ENCODE data around the gene SLC22A17. TPM values are rescaled to one million over a fixed set of nuclear protein-coding genes. Genes with fewer than 3 reads are reported as not detected.

SLC22A17 gene
- total and polyA plus RNA-seq, 9 of the 15 experiments (the other 6 are each of a cell fraction or from before 2014, with no cell fraction given): 0.07 to 0.09 TPM; not detected in 7

- TF ChIP-seq ZNF740 (CRISPR knock-in tag; IDR thresholded peaks at IDR 0.05) (no peak), ZNF740 (tag; IDR thresholded peaks at IDR 0.05) (no peak), PTRF (tag; IDR thresholded peaks at IDR 0.05) (no peak), FOXA1 (IDR thresholded peaks at IDR 0.05; ENCODE audit: borderline replicate concordance) (no peak), ZNF263 (CRISPR knock-in tag; IDR thresholded peaks at IDR 0.05; ENCODE audit: borderline replicate concordance) (0 out of 2 replicates have a peak, but pooled peaks have one; percentile 36), ZFX (CRISPR knock-in tag; IDR thresholded peaks at IDR 0.05) (peak; percentile 73), PPARD (CRISPR knock-in tag; IDR thresholded peaks at IDR 0.05) (no peak), MEF2D (tag; conservative IDR thresholded peaks at IDR 0.05; ENCODE audit: low read depth) (no peak), HEY1 (CRISPR knock-in tag; IDR thresholded peaks at IDR 0.05; ENCODE audit: borderline replicate concordance) (no peak), XRCC3 (IDR thresholded peaks at IDR 0.05) (no peak), MYNN (IDR thresholded peaks at IDR 0.05) (no peak), MYNN (CRISPR knock-in tag; IDR thresholded peaks at IDR 0.05) (no peak), MCM7 (IDR thresholded peaks at IDR 0.05) (no peak), ATF2 (CRISPR knock-in tag; IDR thresholded peaks at IDR 0.05) (no peak), RB1 (IDR thresholded peaks at IDR 0.05; ENCODE audit: low read depth) (peak; percentile 73; the same call in 1 of the 2 replicates), SMARCB1 (IDR thresholded peaks at IDR 0.05; ENCODE audit: insufficient read length, low read depth) (no peak), ZBTB11 (CRISPR knock-in tag; IDR thresholded peaks at IDR 0.05) (peak in 1 of 3 experiments; percentile 44; a peak in 1 of 6 replicates)
Measured at GRCh38 chr14:23302290-23303225, 50.1 kb downstream of the SLC22A17 start, which contains the start of gene PPP1R3E (continued).
